H1 (cell line): ENCODE results near the gene PPP1R12B. TPM values are rescaled to one million over a fixed set of nuclear protein-coding genes. Genes with fewer than 3 reads are reported as not detected.

ENCODE experiments used
- BACH1 ChIP-seq: IDR thresholded peaks from 2 replicates; pipeline ENCODE4 v1.6.1; 2012; ENCODE audit warnings: low read length, improper control_type of control experiment
- SRF ChIP-seq: IDR thresholded peaks from 2 replicates; pipeline ENCODE4 v1.6.1; 2011; ENCODE audit warnings: mild to moderate bottlenecking, low read depth, low read length, moderate library complexity
- TAF1 ChIP-seq: IDR thresholded peaks from 2 replicates; pipeline ENCODE4 v1.6.1; 2011; ENCODE audit warnings: mild to moderate bottlenecking, low read depth, low read length
- polyA plus RNA-seq, 7 experiments: library from polyadenylated mRNA; depleted of rRNA in 3 of 7; stranded (reverse) in 5 of 7; unstranded in 2 of 7; fragments of >200 nt in 5 of 7; fragments of 200-250 nt in 2 of 7; gene quantifications; 1 replicate in 5 of 7; 2 replicates in 1 of 7; 4 replicates in 1 of 7; pipeline versions ENCODE4 v1.2.1 to v1.2.3, GENCODE V29; 2011 to 2013; ENCODE audit warnings: missing spikeins in 2 of 7, mixed read lengths in 2 of 7
- total RNA-seq: library from RNA; stranded (reverse); fragmentation: NEBNext Ultra II Directional; extraction: Animal tissue kit (Norgen Biotek cat#: 25700); gene quantifications from 2 replicates; pipeline ENCODE4 v1.2.1, GENCODE V29; 2021
- TF ChIP-seq, protein P1 (sequence below), 3 experiments: IDR thresholded peaks; 1 replicate in 2 of 3; 2 replicates in 1 of 3; pipeline versions ENCODE4 v1.5.1 to v1.6.1; 2011; ENCODE audit warnings: low read length in 3 of 3, mild to moderate bottlenecking in 3 of 3, inconsistent platforms in 2 of 3, low read depth in 1 of 3, moderate library complexity in 1 of 3; ENCODE audit not compliant: insufficient read depth in 1 of 3; ENCODE audit errors: control extremely low read depth in 1 of 3
- TF ChIP-seq, protein P2 (sequence below): fragments of 300-600 bp; sonication (generic); IDR thresholded peaks from 2 replicates; pipeline ENCODE4 v1.7.1; 2012; ENCODE audit warnings: low read length, moderate library complexity, mild to moderate bottlenecking, inconsistent platforms; ENCODE audit not compliant: insufficient replicate concordance

Gene PPP1R12B
- total and polyA plus RNA-seq, 2 of the 8 experiments (the other 6 are each of a cell fraction or from before 2014, with no cell fraction given): 7.9 to 18.7 TPM

DNA sequence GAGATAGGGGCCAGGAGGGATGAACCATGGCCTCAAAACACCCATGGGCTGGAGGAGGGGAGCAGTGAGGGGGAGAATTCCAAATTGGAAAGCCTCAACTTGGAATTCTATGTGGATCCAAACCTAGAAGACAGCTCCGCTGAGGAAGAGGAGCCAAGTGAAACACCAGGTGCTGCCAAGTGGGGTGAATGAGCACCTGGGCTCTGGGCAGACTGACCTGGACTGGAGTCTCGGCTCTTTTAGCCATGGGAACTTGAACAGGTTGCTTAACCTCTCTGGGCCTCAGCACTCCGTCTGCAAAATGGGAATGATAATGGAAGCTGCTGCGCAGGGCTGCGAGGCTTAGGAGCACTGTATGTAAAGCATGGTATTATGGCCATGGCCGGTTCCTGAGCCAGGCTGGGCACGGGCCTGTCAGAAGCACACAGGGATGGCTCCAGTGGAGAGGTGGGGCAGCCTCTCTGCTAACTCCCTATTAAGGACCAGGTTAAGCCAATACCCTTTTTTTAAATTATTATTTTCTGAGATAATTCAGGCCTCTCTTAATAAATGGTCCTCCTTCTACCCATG, 280.2 kb downstream of the PPP1R12B start (continued):
- TF ChIP-seq, protein P1, sequence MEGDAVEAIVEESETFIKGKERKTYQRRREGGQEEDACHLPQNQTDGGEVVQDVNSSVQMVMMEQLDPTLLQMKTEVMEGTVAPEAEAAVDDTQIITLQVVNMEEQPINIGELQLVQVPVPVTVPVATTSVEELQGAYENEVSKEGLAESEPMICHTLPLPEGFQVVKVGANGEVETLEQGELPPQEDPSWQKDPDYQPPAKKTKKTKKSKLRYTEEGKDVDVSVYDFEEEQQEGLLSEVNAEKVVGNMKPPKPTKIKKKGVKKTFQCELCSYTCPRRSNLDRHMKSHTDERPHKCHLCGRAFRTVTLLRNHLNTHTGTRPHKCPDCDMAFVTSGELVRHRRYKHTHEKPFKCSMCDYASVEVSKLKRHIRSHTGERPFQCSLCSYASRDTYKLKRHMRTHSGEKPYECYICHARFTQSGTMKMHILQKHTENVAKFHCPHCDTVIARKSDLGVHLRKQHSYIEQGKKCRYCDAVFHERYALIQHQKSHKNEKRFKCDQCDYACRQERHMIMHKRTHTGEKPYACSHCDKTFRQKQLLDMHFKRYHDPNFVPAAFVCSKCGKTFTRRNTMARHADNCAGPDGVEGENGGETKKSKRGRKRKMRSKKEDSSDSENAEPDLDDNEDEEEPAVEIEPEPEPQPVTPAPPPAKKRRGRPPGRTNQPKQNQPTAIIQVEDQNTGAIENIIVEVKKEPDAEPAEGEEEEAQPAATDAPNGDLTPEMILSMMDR (IDR thresholded peaks at IDR 0.05; ENCODE audit: control extremely low read depth in 1 of 3, insufficient read depth in 1 of 3, low read depth in 1 of 3, low read length in 3 of 3): no peak
- TF ChIP-seq TAF1 (no peak), SRF (no peak), BACH1 (no peak)
- TF ChIP-seq, protein P2, sequence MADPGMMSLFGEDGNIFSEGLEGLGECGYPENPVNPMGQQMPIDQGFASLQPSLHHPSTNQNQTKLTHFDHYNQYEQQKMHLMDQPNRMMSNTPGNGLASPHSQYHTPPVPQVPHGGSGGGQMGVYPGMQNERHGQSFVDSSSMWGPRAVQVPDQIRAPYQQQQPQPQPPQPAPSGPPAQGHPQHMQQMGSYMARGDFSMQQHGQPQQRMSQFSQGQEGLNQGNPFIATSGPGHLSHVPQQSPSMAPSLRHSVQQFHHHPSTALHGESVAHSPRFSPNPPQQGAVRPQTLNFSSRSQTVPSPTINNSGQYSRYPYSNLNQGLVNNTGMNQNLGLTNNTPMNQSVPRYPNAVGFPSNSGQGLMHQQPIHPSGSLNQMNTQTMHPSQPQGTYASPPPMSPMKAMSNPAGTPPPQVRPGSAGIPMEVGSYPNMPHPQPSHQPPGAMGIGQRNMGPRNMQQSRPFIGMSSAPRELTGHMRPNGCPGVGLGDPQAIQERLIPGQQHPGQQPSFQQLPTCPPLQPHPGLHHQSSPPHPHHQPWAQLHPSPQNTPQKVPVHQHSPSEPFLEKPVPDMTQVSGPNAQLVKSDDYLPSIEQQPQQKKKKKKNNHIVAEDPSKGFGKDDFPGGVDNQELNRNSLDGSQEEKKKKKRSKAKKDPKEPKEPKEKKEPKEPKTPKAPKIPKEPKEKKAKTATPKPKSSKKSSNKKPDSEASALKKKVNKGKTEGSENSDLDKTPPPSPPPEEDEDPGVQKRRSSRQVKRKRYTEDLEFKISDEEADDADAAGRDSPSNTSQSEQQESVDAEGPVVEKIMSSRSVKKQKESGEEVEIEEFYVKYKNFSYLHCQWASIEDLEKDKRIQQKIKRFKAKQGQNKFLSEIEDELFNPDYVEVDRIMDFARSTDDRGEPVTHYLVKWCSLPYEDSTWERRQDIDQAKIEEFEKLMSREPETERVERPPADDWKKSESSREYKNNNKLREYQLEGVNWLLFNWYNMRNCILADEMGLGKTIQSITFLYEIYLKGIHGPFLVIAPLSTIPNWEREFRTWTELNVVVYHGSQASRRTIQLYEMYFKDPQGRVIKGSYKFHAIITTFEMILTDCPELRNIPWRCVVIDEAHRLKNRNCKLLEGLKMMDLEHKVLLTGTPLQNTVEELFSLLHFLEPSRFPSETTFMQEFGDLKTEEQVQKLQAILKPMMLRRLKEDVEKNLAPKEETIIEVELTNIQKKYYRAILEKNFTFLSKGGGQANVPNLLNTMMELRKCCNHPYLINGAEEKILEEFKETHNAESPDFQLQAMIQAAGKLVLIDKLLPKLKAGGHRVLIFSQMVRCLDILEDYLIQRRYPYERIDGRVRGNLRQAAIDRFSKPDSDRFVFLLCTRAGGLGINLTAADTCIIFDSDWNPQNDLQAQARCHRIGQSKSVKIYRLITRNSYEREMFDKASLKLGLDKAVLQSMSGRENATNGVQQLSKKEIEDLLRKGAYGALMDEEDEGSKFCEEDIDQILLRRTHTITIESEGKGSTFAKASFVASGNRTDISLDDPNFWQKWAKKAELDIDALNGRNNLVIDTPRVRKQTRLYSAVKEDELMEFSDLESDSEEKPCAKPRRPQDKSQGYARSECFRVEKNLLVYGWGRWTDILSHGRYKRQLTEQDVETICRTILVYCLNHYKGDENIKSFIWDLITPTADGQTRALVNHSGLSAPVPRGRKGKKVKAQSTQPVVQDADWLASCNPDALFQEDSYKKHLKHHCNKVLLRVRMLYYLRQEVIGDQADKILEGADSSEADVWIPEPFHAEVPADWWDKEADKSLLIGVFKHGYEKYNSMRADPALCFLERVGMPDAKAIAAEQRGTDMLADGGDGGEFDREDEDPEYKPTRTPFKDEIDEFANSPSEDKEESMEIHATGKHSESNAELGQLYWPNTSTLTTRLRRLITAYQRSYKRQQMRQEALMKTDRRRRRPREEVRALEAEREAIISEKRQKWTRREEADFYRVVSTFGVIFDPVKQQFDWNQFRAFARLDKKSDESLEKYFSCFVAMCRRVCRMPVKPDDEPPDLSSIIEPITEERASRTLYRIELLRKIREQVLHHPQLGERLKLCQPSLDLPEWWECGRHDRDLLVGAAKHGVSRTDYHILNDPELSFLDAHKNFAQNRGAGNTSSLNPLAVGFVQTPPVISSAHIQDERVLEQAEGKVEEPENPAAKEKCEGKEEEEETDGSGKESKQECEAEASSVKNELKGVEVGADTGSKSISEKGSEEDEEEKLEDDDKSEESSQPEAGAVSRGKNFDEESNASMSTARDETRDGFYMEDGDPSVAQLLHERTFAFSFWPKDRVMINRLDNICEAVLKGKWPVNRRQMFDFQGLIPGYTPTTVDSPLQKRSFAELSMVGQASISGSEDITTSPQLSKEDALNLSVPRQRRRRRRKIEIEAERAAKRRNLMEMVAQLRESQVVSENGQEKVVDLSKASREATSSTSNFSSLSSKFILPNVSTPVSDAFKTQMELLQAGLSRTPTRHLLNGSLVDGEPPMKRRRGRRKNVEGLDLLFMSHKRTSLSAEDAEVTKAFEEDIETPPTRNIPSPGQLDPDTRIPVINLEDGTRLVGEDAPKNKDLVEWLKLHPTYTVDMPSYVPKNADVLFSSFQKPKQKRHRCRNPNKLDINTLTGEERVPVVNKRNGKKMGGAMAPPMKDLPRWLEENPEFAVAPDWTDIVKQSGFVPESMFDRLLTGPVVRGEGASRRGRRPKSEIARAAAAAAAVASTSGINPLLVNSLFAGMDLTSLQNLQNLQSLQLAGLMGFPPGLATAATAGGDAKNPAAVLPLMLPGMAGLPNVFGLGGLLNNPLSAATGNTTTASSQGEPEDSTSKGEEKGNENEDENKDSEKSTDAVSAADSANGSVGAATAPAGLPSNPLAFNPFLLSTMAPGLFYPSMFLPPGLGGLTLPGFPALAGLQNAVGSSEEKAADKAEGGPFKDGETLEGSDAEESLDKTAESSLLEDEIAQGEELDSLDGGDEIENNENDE: no peak
